OCI-LY1 (cell line): ENCODE measurements around the gene GRM7.

Experiments used
- CTCF ChIP-seq: fragments of 200-600 bp; sonication (generic), shearing (Covaris generic); IDR thresholded peaks from 2 replicates; pipeline ENCODE4 v1.5.1; 2017; ENCODE audit warnings: mild to moderate bottlenecking, antibody characterized with exemption, low read length, moderate library complexity, mixed read lengths
- EZH2 ChIP-seq: fragments of 200-600 bp; sonication (generic), shearing (Covaris generic); IDR thresholded peaks from 2 replicates; pipeline ENCODE4 v1.8.0; 2017; ENCODE audit warnings: borderline replicate concordance, mixed run types, mild to moderate bottlenecking, antibody characterized with exemption, low read length, moderate library complexity, mixed read lengths

- TF ChIP-seq CTCF (no peak), EZH2 (no peak)
Observed at GRCh38 chr3:6862880-6863195, 1.9 kb downstream of the GRM7 start.
